ENCODE results near the gene ZNF468. TPM values are rescaled to one million over a fixed set of nuclear protein-coding genes. Genes with fewer than 3 reads are reported as not detected.
A peak's percentile ranks its signal among the peaks of the same experiment; 100 is the strongest.
"Not testable (repeated sequence)": the region's sequence is repeated elsewhere in the genome, so short reads cannot be mapped to it uniquely, and the experiment has no call there.

ZNF468 gene
- total RNA-seq, 2 experiments from 2014 or later, result 8.5 to 10.3 TPM

GRCh38 chr19:52820472-52821203, 36.8 kb downstream of the ZNF468 start:
- H3K9me3 Mint-ChIP-seq; POLR2A ChIA-PET; intact Hi-C loops (cut with micrococcal nuclease); H3K27me3 Mint-ChIP-seq; CTCF ChIA-PET: not testable (repeated sequence)
- Mint-ChIP-seq H3K36me3 (peaks cover 30% of the 10 kb centered on the region), H3K4me3 (peak overlapping the region; percentile 84), H3K27ac (peak overlapping the region; percentile 70), H3K4me1 (ENCODE audit: low read depth) (peaks cover 19% of the 10 kb centered on the region)
- DNase-seq, result peak; percentile 41

GRCh38 chr19:52809801-52810200, 47.6 kb downstream of the ZNF468 start:
- intact Hi-C loops (cut with micrococcal nuclease), result no loop called here
- CTCF ChIA-PET, result no interaction called here
- no peaks in the 10 kb centered on the region for H3K4me1 Mint-ChIP-seq (ENCODE audit: low read depth)
- peaks cover 68% of the 10 kb centered on the region for H3K36me3 Mint-ChIP-seq
- POLR2A ChIA-PET, result no interaction called here
- H3K4me3 Mint-ChIP-seq, result no peak overlapping the region
- H3K27ac Mint-ChIP-seq, result no peak overlapping the region
- H3K27me3 Mint-ChIP-seq, result no peaks in the 10 kb centered on the region
- DNase-seq, result no peak
- peaks cover 47% of the 10 kb centered on the region for H3K9me3 Mint-ChIP-seq

- POLR2A ChIA-PET; DNase-seq; H3K27me3 Mint-ChIP-seq; H3K4me3 Mint-ChIP-seq; intact Hi-C loops (cut with micrococcal nuclease); CTCF ChIA-PET; H3K27ac Mint-ChIP-seq; H3K4me1 Mint-ChIP-seq (ENCODE audit: low read depth): not testable (repeated sequence)
- Mint-ChIP-seq H3K9me3 (peaks cover 80% of the 10 kb centered on the region), H3K36me3 (peaks cover 89% of the 10 kb centered on the region)
Measured at GRCh38 chr19:52799950-52800640, 57.3 kb downstream of the ZNF468 start.

- no peak overlapping the region for H3K4me3 Mint-ChIP-seq
- H3K36me3 Mint-ChIP-seq, result peaks cover 5% of the 10 kb centered on the region
- POLR2A ChIA-PET, result no interaction called here
- no peak overlapping the region for H3K27ac Mint-ChIP-seq
- CTCF ChIA-PET, result no interaction called here
- no peak for DNase-seq
- intact Hi-C loops (cut with micrococcal nuclease), result no loop called here
- peaks cover 23% of the 10 kb centered on the region for H3K4me1 Mint-ChIP-seq (ENCODE audit: low read depth)
- H3K27me3 Mint-ChIP-seq, result no peaks in the 10 kb centered on the region
- H3K9me3 Mint-ChIP-seq, result peaks cover 32% of the 10 kb centered on the region
Measured at GRCh38 chr19:52789440-52789839, 68.0 kb downstream of the ZNF468 start.

Other genes starting within 250 kb of the ZNF468 start
- 10 to 100 TPM; 28.7 to 31.2 TPM for gene ZNF83, start 219.3 kb downstream of the ZNF468 start, total RNA-seq
- 10 to 100 TPM; 17.9 to 20.3 TPM for gene ZNF611, start 122.6 kb downstream of the ZNF468 start, total RNA-seq
- gene ZNF600, start 70.8 kb downstream of the ZNF468 start, total RNA-seq, result 10 to 100 TPM; 11.1 to 13.4 TPM
- gene ZNF28, start 36.0 kb downstream of the ZNF468 start, total RNA-seq, result 10 to 100 TPM; 12.0 to 13.2 TPM
- 1 to 10 TPM; 5.4 to 7.0 TPM for gene ZNF320, start 40.0 kb upstream of the ZNF468 start, total RNA-seq
- gene ZNF888, start 65.8 kb upstream of the ZNF468 start, total RNA-seq, result 1 to 10 TPM; 5.0 to 6.3 TPM
- 10 to 100 TPM; 11.0 to 11.4 TPM for gene ZNF816, start 105.3 kb upstream of the ZNF468 start, total RNA-seq
- not detected for gene ERVV-1, start 156.3 kb upstream of the ZNF468 start, total RNA-seq
- not detected for gene ERVV-2, start 187.1 kb upstream of the ZNF468 start, total RNA-seq
- gene ZNF160, start 245.8 kb upstream of the ZNF468 start, total RNA-seq, result 10 to 100 TPM; 26.3 to 28.9 TPM